IPS-18c (cell line): ENCODE results near the gene NFIA.

Source experiments
- H3K4me3 ChIP-seq: 2 replicates; pipeline ENCODE4 v1.7.0; 2013; ENCODE audit warnings: low read depth, mild to moderate bottlenecking, low read length, moderate library complexity; ENCODE audit not compliant: insufficient read depth
- H3K9me3 ChIP-seq: one replicate; pipeline ENCODE4 v1.6.1; 2013; ENCODE audit warnings: mild to moderate bottlenecking, low read length, moderate library complexity; ENCODE audit not compliant: control insufficient read depth, insufficient read depth

Gene NFIA

GRCh38 chr1:61079296-61079897 lies 3.0 kb upstream of the NFIA start:
- H3K4me3 ChIP-seq: no peak overlapping the region; the same call in 1 of the 2 replicates
- no peaks in the 10 kb centered on the region for H3K9me3 ChIP-seq

GRCh38 chr1:61079898-61080336 lies 2.4 kb upstream of the NFIA start:
- peak overlapping the region; percentile 26; the same call in 1 of the 2 replicates for H3K4me3 ChIP-seq
- no peaks in the 10 kb centered on the region for H3K9me3 ChIP-seq

GRCh38 chr1:61080413-61081143 lies 1.8 kb upstream of the NFIA start:
- Histone ChIP-seq H3K9me3 (no peaks in the 10 kb centered on the region), H3K4me3 (peak overlapping the region; percentile 26; the same call in 1 of the 2 replicates)

- peak overlapping the region; percentile 53 for H3K4me3 ChIP-seq
Measured at GRCh38 chr1:61081144-61081685, 1.1 kb upstream of the NFIA start.

GRCh38 chr1:61081686-61082310 lies 563 bp upstream of the NFIA start:
- no peaks in the 10 kb centered on the region for H3K9me3 ChIP-seq
- peak overlapping the region; percentile 53 for H3K4me3 ChIP-seq

More at GRCh38 chr1:61081144-61081685, 1.1 kb upstream of the NFIA start:
- no peaks in the 10 kb centered on the region for H3K9me3 ChIP-seq

GRCh38 chr1:61083013-61083806 lies 849 bp downstream of the NFIA start:
- peak overlapping the region; percentile 66 for H3K4me3 ChIP-seq

GRCh38 chr1:61083807-61084440 lies 1.6 kb downstream of the NFIA start:
- Histone ChIP-seq H3K4me3 (peak overlapping the region; percentile 66; the same call in 1 of the 2 replicates), H3K9me3 (no peaks in the 10 kb centered on the region)

More at GRCh38 chr1:61083013-61083806, 849 bp downstream of the NFIA start:
- H3K9me3 ChIP-seq: no peaks in the 10 kb centered on the region

GRCh38 chr1:61084491-61085031 lies 2.2 kb downstream of the NFIA start:
- Histone ChIP-seq H3K4me3 (no peak overlapping the region), H3K9me3 (no peaks in the 10 kb centered on the region)

- Histone ChIP-seq H3K9me3 (no peaks in the 10 kb centered on the region), H3K4me3 (no peak overlapping the region)
Measured at GRCh38 chr1:61085206-61085982, 3.0 kb downstream of the NFIA start.

- H3K9me3 ChIP-seq: no peaks in the 10 kb centered on the region
- H3K4me3 ChIP-seq: no peak overlapping the region
Measured at GRCh38 chr1:61085983-61086644, 3.8 kb downstream of the NFIA start.

GRCh38 chr1:61087571-61087970 lies 5.2 kb downstream of the NFIA start:
- H3K4me3 ChIP-seq: no peak overlapping the region
- H3K9me3 ChIP-seq: no peaks in the 10 kb centered on the region

- H3K4me3 ChIP-seq: no peak overlapping the region
- no peaks in the 10 kb centered on the region for H3K9me3 ChIP-seq
Measured at GRCh38 chr1:61088163-61088974, 6.0 kb downstream of the NFIA start.

- Histone ChIP-seq H3K9me3 (no peaks in the 10 kb centered on the region), H3K4me3 (no peak overlapping the region)
Measured at GRCh38 chr1:61089338-61089737, 7.0 kb downstream of the NFIA start.

- H3K9me3 ChIP-seq: no peaks in the 10 kb centered on the region
- H3K4me3 ChIP-seq: no peak overlapping the region
Measured at GRCh38 chr1:61089741-61090140, 7.4 kb downstream of the NFIA start.
